ENCODE results near the gene ARID4B.

DNA sequence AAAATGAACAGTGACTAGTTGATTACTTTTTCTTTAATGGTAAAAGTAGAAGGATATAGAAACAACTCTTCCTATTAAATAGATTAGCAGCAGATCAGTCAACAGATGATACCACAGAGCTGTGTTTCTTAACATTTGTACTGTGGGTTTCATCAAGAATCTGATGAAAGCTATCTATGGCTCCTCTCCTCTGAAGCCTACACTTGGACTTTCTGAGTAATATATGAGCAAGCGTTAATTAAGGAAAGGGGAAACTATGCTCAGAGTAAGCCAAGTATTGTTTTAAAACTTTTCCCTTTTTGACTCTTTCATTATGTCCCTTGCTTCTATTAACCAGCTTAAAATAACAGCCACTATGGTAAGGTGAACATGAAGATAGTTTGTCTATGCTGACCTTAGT lies 10.8 kb downstream of the ARID4B start:
- TF ChIP-seq, protein P1, sequence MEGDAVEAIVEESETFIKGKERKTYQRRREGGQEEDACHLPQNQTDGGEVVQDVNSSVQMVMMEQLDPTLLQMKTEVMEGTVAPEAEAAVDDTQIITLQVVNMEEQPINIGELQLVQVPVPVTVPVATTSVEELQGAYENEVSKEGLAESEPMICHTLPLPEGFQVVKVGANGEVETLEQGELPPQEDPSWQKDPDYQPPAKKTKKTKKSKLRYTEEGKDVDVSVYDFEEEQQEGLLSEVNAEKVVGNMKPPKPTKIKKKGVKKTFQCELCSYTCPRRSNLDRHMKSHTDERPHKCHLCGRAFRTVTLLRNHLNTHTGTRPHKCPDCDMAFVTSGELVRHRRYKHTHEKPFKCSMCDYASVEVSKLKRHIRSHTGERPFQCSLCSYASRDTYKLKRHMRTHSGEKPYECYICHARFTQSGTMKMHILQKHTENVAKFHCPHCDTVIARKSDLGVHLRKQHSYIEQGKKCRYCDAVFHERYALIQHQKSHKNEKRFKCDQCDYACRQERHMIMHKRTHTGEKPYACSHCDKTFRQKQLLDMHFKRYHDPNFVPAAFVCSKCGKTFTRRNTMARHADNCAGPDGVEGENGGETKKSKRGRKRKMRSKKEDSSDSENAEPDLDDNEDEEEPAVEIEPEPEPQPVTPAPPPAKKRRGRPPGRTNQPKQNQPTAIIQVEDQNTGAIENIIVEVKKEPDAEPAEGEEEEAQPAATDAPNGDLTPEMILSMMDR (IDR thresholded peaks at IDR 0.05), result no peak
- no peak for TF ChIP-seq POLR2A (IDR thresholded peaks at IDR 0.05)
